Uterus (tissue), 4 donors: ENCODE data around the gene ZSCAN23. TPM values are rescaled to one million over a fixed set of nuclear protein-coding genes. Genes with fewer than 3 reads are reported as not detected.
A peak's percentile ranks its signal among the peaks of the same experiment; 100 is the strongest.

Source experiments
- DNase-seq, 2 donors: peaks; one replicate each; pipeline ENCODE4 v3.0.0-alpha.2; 2019 to 2020
- H3K27ac ChIP-seq, 2 donors: fragments of 200-600 bp; sonication (generic); 1 replicate in 1 of 2; 2 replicates in 1 of 2; pipeline ENCODE4 v1.5.1; 2016 to 2018
- H3K27me3 ChIP-seq, 2 donors: fragments of 200-600 bp; sonication (generic); one replicate each; pipeline ENCODE4 v1.5.1; 2018 to 2019; ENCODE audit warnings: control low read depth in 1 of 2
- H3K36me3 ChIP-seq, 2 donors: fragments of 200-600 bp; sonication (generic); one replicate each; pipeline ENCODE4 v1.5.1; 2019; ENCODE audit warnings: control low read depth in 1 of 2
- H3K4me1 ChIP-seq, 2 donors: fragments of 200-600 bp; sonication (generic); one replicate each; pipeline ENCODE4 v1.5.1; 2018 to 2019; ENCODE audit warnings: control low read depth in 1 of 2
- H3K4me3 ChIP-seq, 2 donors: fragments of 200-600 bp; sonication (generic); 1 replicate in 1 of 2; 2 replicates in 1 of 2; pipeline ENCODE4 v1.5.1; 2018 to 2019; ENCODE audit warnings: mild to moderate bottlenecking in 1 of 2
- H3K9me3 ChIP-seq, 2 donors: fragments of 200-600 bp; sonication (generic); one replicate each; pipeline ENCODE4 v1.5.1; 2019; ENCODE audit warnings: control low read depth in 1 of 2
- POLR2A ChIP-seq, 2 donors: fragments of 450-650 bp; IDR thresholded peaks; one replicate each; pipeline ENCODE4 v1.6.1; 2016; ENCODE audit warnings: antibody characterized with exemption in 2 of 2, mild to moderate bottlenecking in 1 of 2, moderate library complexity in 1 of 2
- intact Hi-C: fragments of 100-400 bp; cut with DNase I; formaldehyde crosslinking; loops from one replicate; pipeline ENCODE4 v1.15.1; 2023; ENCODE audit warnings: low total_unique reads
- total RNA-seq, 4 donors: library from RNA; depleted of rRNA in 3 of 4; stranded (reverse); fragments of >200 nt in 3 of 4; gene quantifications; one replicate each; pipeline versions ENCODE4 v1.1.0 to v1.2.4, GENCODE V29; 2014 to 2023
- TF ChIP-seq, protein P1 (sequence below), 4 experiments: fragments of 200-600 bp in 2 of 4; fragments of 450-650 bp in 2 of 4; sonication (generic) in 2 of 4; IDR thresholded peaks; one replicate each; pipeline ENCODE4 v1.5.1; 2016 to 2019; ENCODE audit warnings: antibody characterized with exemption in 4 of 4, mild to moderate bottlenecking in 2 of 4, moderate library complexity in 1 of 4
- donor health status: DM: yes; HTN: yes; CAD: no.

ZSCAN23 gene
- total RNA-seq, 4 donors from 2014 or later = 0.26 to 21.3 (median 7.5) TPM; not detected in 1

DNA sequence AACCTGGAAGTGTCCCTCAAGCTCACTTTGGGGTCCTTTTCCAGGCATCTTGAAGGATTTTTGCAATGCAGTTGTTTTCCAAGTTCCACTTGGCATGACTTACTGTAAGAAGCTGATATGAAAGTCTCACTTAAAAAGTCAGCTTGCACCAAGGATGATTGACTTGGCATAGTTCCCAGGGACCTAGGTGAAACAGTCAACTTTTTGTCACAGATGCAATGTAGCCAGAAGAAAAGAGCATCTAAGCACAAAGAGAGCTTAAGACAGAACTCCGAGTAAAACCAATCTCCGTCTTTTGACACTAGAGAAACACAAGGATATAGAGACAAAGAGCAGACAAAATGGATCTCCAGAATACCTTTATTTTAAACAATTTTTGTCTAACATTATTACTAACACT, 41.1 kb downstream of the ZSCAN23 start:
- DNase-seq = no peak
- TF ChIP-seq, protein P1, sequence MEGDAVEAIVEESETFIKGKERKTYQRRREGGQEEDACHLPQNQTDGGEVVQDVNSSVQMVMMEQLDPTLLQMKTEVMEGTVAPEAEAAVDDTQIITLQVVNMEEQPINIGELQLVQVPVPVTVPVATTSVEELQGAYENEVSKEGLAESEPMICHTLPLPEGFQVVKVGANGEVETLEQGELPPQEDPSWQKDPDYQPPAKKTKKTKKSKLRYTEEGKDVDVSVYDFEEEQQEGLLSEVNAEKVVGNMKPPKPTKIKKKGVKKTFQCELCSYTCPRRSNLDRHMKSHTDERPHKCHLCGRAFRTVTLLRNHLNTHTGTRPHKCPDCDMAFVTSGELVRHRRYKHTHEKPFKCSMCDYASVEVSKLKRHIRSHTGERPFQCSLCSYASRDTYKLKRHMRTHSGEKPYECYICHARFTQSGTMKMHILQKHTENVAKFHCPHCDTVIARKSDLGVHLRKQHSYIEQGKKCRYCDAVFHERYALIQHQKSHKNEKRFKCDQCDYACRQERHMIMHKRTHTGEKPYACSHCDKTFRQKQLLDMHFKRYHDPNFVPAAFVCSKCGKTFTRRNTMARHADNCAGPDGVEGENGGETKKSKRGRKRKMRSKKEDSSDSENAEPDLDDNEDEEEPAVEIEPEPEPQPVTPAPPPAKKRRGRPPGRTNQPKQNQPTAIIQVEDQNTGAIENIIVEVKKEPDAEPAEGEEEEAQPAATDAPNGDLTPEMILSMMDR (IDR thresholded peaks at IDR 0.05) = no peak
- TF ChIP-seq POLR2A (IDR thresholded peaks at IDR 0.05) = no peak
- H3K4me1 ChIP-seq = peaks cover 0 to 6% of the 10 kb centered on the region in 2 donors
- no peak overlapping the region for H3K4me3 ChIP-seq
- H3K27ac ChIP-seq = no peak overlapping the region
- H3K36me3 ChIP-seq = no peaks in the 10 kb centered on the region
- H3K27me3 ChIP-seq = no peaks in the 10 kb centered on the region
- intact Hi-C loops = no loop called here
- no peaks in the 10 kb centered on the region for H3K9me3 ChIP-seq

DNA sequence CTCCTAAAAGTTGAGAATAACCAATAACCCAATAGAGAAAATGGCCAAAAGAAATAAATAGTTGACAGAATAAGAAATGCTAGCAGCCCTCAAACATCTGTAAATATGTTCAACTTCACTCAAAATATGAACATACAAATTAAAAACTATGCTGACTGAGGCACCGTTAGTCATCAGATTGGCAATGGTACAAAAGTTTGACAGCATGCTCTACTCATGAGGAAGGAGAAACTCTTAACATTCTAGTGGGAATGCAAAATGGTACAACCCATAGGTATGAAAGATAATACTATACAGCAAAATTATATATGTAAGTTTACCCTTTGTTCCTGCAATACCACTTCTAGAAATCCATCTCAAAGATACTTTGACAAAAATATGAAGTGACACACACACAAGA, 42.1 kb downstream of the ZSCAN23 start:
- TF ChIP-seq, protein P1 (IDR thresholded peaks at IDR 0.05) = no peak
- no peak for TF ChIP-seq POLR2A (IDR thresholded peaks at IDR 0.05)
- DNase-seq = no peak
- H3K27me3 ChIP-seq = no peaks in the 10 kb centered on the region
- intact Hi-C loops = no loop called here
- no peak overlapping the region for H3K27ac ChIP-seq
- no peak overlapping the region for H3K4me3 ChIP-seq
- H3K4me1 ChIP-seq = peaks cover 0 to 6% of the 10 kb centered on the region in 2 donors
- H3K36me3 ChIP-seq = no peaks in the 10 kb centered on the region
- H3K9me3 ChIP-seq = no peaks in the 10 kb centered on the region

DNA sequence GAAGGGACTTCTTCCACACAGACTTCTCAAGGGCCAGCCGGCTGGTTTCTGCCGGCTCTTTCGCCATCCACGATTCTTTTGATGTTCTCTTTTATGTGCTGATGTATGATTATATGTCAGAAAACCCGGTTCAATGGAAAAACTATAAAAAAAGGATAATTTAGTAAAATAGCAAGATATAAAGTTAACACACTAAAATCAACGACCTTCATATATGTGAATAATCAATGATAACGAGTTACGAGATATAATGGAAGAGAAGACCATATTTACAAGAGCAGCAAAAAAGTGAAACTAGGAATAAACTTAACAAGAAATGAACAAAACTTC, 43.2 kb downstream of the ZSCAN23 start:
- no peaks in the 10 kb centered on the region for H3K36me3 ChIP-seq
- H3K9me3 ChIP-seq = no peaks in the 10 kb centered on the region
- no peaks in the 10 kb centered on the region for H3K27me3 ChIP-seq
- intact Hi-C loops = no loop called here
- peak overlapping the region; percentile 72 to 89 for H3K4me3 ChIP-seq
- H3K4me1 ChIP-seq = peaks cover 0 to 6% of the 10 kb centered on the region in 2 donors
- no peak for DNase-seq
- TF ChIP-seq POLR2A (IDR thresholded peaks at IDR 0.05) = no peak
- TF ChIP-seq, protein P1 (IDR thresholded peaks at IDR 0.05) = no peak
- peak overlapping the region; percentile 66 to 68 for H3K27ac ChIP-seq

DNA sequence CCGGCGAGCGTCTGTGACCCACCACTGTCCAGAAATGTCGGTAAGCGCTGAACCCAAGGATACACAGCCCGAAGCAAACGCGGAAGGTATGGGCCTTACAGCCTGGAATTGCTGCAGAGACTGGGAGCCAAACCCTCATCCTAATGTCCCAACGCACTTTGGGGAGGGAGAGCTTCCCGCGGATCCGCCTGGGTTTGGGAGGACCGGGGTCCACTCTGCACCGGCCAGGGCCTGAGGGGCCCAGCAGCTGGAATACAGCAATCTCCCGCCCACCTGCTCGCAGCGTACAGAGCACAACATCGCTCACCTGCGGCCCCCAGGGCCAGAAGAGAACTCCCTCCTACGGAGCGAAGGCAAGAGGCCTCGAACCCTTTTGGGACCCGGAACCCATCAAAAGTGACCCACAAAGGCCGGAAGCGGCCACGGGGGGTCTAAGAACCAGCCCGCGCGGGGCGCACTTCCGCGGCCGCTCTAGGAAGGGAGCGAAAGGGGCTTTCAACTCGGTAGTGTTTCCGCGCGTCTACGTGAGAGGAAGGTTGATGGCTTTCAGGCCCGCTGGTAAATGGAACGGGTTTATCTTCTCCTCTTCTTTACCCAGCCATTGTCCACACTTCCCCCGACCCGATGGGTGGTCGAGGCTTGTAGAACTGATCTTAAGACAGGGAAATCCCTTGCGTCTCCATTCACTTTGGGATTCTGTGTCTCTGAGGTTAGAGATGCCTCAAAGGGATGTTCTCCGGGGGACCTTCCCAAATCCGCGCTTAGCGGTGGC, 43.8 kb downstream of the ZSCAN23 start, which contains the start of gene ZSCAN12:
Gene ZSCAN12, minus strand, starts transcription at position 398 of the 772 bp plus-strand sequence. CDS start 1,342 bp downstream, outside the sequence.
- TF ChIP-seq, protein P1 (IDR thresholded peaks at IDR 0.05) = peak; percentile 44 to 63 (median 56)
- TF ChIP-seq POLR2A (IDR thresholded peaks at IDR 0.05) = no peak
- H3K36me3 ChIP-seq = no peaks in the 10 kb centered on the region
- H3K27ac ChIP-seq = peak within 1 kb of the TSS; percentile 66 to 68
- DNase-seq = peak; percentile 76 to 84
- H3K4me1 ChIP-seq = peaks cover 0 to 6% of the 10 kb centered on the region in 2 donors
- H3K4me3 ChIP-seq = peak within 1 kb of the TSS; percentile 72 to 89
- H3K9me3 ChIP-seq = no peaks in the 10 kb centered on the region
- no peaks in the 10 kb centered on the region for H3K27me3 ChIP-seq
- intact Hi-C loops = no loop called here

DNA sequence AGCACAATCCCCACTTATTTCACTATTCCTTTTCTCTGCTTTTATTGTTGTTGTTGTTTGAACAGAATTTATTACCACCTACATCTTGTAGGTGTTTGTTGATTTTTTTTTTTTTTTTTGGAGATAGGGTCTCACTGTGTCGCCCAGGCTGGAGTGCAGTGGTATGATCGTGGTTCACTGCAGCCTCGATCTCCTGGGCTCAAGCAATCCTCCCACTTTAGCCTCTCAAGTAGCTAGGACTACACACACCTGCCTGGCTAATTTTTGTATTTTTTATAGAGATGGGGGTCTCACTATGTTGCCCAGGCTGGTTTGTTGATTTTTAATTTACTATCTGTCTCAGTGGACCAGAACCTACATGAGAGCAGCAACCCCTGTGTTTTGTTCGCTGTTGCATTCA, 47.4 kb downstream of the ZSCAN23 start:
- no peak overlapping the region for H3K4me3 ChIP-seq
- H3K9me3 ChIP-seq = no peaks in the 10 kb centered on the region
- H3K27me3 ChIP-seq = no peaks in the 10 kb centered on the region
- H3K4me1 ChIP-seq = peaks cover 0 to 6% of the 10 kb centered on the region in 2 donors
- H3K27ac ChIP-seq = no peak overlapping the region
- DNase-seq = no peak
- TF ChIP-seq, protein P1 (IDR thresholded peaks at IDR 0.05) = no peak
- TF ChIP-seq POLR2A (IDR thresholded peaks at IDR 0.05) = no peak
- no peaks in the 10 kb centered on the region for H3K36me3 ChIP-seq
- intact Hi-C loops = no loop called here
